ENCODE results near the gene GIGYF2.

The GIGYF2 gene

DNA sequence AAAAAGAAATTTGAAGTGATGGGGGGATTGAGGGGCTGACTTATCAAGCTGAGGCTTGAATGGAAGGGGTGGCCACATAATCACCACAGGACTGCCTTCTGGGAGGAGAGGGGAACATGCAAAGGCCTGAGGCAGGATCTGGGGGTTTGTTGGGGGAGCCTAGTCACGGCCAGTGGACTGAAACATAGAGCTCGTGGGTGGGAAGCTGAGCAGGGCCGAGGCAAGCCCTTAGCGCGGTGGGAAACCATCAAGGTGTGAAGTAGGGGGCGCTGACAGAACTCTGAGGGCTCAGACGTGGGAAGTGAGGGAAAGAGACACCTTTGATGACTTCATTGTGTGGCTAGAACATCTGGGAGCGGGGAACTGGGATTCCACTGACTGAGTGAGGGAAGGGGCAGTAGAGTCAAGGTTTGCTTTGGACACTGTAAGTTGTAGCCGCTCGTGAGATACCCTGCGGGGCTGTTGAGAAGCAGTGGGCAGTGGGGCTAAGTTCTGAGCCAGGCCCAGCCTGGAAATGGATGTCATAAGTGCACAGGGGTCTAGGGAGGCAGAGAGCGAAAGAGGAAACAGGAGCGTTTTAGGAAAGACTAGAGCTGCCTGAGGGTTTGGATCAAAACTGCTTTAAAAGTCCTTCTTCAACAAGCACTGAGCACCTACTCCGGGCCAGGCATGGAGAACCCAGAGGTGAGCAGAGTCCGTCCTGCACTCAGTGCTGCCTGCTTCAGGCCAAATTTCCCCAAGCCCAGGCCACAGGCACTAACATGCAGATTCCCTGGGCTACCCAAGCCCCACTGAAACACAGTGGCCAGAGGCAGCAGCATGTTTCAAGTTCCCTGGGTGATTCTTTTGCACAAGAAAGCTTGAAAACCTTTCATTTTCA, 172.2 kb downstream of the GIGYF2 start:
- no peak for DNase-seq (ENCODE audit: low read depth)

DNA sequence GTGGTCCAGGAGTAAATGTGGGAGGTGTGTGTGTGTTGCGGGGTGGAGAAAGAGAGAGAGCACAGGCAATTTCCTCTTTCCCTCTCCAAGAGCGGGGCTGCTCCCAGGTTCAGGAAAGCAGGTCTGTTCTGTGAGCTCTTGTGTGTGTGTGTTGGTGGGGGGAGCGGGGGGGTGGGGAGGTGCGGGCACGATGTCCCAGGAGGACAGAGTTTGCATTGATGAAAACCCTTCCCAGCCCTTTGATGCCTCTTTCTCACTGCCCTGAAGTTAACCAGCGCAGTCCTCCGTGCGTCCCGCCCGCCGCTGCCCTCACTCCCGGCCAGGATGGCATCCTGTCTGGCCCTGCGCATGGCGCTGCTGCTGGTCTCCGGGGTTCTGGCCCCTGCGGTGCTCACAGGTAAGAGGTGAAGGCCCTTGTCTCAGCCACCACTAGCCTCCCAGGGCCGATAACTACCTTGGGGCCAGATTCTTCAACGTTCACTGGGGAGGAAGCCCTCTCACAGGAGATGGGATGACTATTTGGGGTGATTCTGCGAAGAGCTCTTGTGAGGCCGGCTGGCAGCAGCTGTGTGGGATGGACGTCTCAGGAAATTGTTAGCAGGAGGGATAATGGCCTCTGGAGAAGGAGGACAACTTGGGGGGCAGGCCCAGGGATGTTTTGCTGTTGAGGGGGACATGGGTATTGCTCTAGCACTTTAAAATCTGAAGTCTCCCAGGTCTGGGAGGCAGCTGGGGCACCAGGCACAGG, 173.1 kb downstream of the GIGYF2 start, which contains the start of gene SNORC:
Gene SNORC (plus strand): TSS at position 247 of the 748 bp plus-strand sequence. CDS start 78 bp downstream, at position 325.
- DNase-seq (ENCODE audit: low read depth) = no peak

DNA sequence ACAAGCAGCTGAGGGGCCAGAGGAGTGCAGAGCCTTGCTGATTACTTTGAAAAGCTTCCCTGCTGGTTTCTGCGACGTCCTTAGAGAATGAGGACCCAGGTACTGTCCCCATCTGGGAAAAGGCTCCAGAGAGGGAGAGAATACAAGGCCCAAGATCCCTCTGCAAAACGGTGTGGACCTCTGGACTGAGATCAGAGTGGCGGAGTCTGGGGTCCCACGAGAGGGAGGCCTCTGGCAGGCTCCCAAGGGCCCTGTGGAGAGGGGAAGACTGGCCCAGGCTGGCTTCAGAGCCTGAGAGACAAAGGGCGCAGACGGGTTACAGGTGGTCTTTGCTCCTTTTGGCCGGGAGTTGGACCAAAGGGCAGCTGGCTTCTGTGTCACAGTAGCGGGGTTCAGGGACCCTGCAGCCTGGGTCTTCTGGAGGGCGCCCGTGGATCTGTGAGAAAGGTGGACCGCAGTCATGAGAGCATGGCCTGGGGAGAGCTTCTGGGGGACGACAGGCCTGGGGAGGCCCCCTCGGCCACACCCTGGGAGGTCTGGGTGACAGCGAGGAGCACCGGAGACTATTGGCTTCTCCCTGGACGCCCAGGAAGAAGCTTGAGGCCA, 173.7 kb downstream of the GIGYF2 start:
- no peak for DNase-seq (ENCODE audit: low read depth)

DNA sequence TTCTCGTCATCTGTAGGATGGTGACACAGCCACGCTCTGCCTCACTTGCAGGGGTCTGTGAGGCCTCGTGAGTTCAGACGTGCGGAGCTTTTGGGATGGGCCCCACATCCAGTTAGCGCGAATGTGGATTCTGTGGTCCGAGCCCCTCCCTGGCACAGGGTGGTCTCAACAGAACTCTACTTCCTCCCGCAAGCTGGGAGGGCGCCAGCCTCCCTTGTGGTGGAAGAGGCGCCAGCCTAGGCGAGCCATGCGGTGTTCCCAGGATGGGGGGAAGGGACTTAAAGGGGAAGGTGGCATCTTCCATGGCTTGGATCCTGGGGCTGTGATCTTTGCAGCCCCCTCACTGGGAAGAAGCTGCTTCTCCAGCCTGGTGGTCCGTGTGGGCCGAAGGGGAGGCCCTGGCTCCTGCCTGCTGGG, 174.3 kb downstream of the GIGYF2 start:
- DNase-seq (ENCODE audit: low read depth) = no peak

GRCh38 chr2:232871835-232872736, 175.0 kb downstream of the GIGYF2 start:
- DNase-seq (ENCODE audit: low read depth) = no peak

DNA sequence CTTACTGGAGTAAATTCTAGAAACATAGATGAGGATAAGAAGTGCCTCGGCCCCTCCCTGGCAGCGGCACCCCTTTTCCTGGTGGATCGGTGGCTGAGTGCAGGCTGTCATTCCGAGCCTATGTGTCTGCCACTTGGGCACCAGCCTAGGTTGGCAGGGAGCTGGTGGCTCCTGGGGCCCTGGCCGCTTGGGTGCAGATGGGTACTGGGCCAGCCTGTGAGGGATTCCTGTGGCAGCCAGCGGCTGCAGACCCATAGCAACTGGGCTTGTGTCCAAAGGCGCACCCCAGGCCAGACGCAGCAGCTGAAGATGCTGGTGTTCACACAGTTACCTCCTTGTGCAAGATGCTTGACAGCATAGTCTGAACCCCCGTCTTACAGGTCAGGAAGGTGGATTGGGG, 175.7 kb downstream of the GIGYF2 start:
- DNase-seq (ENCODE audit: low read depth) = no peak

DNA sequence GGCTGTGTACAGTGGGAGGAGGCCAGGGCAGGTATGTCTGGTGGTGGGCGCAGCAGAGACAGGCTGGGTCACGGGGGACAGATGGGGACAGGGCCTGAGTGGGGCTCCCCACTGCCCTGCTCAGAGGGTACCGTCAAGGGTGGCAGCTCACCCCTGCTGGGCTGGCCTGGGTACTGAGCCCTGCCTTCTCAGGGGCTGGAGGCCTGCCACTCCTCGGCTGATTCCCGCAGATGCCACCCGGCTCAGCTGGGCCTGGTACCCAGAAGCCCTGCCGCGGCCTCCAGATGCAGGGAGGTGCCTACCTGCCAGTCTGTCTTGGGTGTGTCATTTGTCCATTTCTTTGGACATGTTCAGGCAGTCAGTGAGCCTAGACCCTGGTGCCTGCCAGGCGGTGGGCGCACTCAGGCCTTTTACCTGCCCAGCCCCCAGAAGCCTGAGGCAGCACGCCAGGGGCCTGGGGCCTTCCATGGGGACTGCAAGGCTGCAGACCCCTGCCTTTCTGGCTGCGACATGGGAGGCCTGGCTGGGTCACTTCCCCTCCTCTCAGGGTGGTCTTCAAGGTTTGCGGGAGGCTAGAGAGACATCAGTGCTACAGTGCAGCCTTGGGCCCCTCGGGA, 176.3 kb downstream of the GIGYF2 start:
- DNase-seq (ENCODE audit: low read depth) = no peak

DNA sequence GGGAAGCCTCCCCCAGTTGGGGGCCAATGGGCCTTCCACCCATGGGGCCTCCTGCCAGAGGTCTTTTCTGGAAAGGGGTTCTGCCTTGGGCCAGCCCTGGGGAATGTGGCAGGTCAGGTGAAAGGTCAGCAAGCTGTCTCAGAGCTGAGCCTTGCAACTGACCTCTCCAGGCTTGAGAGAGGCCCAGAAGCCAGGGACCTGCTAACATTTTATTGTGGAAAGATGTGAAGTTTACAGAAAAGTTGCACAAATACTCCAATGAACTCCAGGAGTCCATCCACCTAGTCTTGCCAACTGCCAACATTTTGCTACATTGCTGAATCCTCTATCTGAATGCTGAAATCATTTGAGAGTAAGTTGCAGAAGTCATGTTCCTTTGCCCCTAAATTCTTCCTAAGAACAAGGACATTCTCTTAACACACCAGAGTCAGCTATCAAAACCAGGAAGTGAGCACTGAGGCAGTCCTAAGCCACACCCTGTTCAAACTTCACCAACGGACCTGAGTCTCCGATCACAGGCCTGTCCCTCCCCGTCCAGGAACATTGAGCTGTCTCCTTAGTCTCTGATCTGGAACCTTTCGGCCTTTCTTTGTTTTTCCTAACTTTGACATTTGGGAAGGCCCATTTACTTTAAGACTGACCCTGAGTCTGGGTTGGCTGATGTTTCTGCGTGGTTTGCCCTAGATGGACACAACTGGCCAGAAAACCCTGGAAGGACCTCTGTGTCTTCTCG, 176.9 kb downstream of the GIGYF2 start:
- no peak for DNase-seq (ENCODE audit: low read depth)

GRCh38 chr2:232874677-232875223, 177.6 kb downstream of the GIGYF2 start:
- DNase-seq (ENCODE audit: low read depth) = no peak

- DNase-seq (ENCODE audit: low read depth) = no peak
Observed at GRCh38 chr2:232875256-232876121, 178.4 kb downstream of the GIGYF2 start.

GRCh38 chr2:232876161-232876977, 179.2 kb downstream of the GIGYF2 start:
- DNase-seq (ENCODE audit: low read depth) = no peak

DNA sequence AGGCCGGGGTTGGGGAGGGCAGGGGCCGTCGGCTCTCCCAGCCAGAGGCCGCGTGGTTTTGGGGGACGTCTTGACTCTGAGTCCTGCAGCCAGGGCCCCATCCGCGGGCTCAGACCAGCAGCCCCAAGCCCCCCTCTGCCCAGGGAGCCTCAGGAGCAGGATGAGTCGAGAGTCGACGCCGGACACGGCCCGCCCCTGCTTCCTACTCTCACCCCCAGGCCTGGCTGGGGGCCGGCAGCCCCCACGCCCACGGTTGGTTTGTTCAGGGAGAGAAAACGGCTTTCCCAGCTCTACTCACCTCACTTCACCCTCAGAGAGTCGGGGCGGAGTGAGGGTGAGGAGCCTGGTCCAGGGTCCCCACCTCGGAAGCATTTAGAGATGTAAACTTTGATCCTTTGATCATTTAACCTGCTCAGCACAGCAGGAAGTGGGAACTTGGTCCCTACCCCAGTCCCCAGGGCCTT, 179.9 kb downstream of the GIGYF2 start:
- DNase-seq (ENCODE audit: low read depth) = no peak

DNA sequence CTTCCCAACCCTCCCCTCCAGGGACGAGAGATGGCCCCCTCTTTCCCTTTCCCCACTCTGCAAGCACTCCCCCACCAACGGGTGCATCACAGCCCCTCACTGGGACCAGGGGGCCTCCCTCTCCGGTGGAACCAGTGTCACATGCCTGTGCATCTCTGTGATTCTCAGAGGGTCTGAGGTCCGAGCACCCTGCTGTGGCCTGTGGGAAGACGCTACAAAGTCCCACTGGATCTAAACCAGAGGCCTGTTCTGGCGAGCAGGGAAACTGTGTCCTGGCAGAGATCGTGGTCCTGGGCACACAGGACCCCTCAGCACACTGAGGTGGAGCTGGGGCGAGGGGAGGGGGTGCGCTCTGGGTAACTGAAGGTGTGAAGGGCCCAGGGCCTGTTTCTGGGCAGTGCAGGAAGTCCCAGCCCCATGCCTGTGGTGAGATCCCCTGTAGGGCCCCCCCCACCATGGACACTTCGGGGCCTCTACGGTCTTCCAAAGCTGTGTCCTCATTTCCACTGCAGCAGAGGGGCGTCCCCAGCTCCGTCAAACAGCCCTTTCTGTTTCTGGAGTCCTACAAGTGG, 180.9 kb downstream of the GIGYF2 start:
- no peak for DNase-seq (ENCODE audit: low read depth)

DNA sequence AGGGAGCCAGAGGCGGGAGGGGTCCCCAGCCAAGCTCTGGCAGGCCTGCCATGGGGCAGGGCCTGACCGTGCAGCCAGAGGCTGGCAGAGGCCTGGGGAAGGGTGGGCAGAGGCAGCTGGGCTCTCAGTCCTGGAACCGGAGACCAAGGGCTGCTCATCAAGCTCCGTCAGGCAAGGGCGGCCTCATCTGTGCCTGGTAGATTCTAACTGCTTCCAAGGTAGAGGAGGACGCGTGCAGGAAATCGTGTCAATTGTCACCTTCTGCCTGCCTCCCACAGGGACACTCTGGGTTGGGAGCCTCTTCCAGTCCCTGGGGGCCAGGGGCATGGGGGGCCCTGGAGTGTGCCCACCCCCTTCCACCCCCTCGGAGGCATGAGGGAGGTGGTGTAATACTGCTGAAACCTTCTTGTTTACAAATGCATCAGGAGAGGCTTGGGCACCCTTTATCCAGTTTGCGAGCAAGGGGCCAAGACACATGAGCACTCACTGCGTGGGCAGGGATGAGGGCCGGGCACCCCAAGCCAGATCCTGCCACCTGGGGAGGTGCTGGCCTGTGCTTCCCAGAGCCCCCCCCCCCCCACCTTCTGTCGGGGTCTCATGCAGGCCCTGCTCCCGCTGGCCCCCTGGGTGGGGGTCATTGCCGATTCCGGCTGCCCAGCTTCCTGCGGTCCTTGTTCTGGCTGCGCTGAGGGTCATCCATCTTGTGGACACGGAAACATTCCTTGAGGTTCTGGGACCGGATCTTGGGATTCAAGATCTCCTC, 181.9 kb downstream of the GIGYF2 start:
- no peak for DNase-seq (ENCODE audit: low read depth)

GRCh38 chr2:232879618-232880494, 182.7 kb downstream of the GIGYF2 start:
- DNase-seq (ENCODE audit: low read depth) = no peak

DNA sequence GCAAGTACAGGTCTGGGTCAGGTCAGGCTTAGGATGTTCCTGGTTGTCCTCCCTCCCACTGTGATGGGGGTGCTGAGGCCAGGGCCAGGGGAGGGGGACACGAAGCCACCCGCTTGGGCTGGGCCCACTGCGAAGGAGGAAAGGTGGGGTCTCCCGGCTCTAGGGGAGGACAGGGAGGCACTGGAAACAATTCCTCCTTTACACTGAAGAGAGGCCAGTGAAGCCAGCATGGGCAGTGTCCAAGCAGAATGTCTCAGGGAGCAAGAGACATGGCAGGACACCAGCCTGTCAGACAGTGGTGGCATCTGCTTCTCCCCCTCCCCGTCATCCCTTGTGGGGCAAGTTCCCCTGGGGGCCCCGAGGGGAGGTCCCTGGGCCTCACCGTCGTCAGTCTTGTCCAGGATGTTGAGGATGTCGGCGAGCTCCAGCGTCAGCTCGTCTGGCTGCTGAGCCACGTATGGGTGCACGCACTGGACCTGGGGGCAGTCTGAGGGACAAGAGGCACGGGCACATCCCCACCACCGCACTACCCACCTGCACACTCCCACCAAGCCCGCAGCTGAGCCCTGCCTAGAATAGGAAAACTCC, 183.7 kb downstream of the GIGYF2 start:
- no peak for DNase-seq (ENCODE audit: low read depth)

Data from HS-27A (cell line).